GM10266 (cell line): ENCODE results near the gene EIF2S1.

ENCODE experiments used
- DNase-seq: peaks from one replicate; pipeline ENCODE4 v3.0.0; 2012; ENCODE audit errors: extremely low spot score
- TF ChIP-seq, protein P1 (sequence below): IDR thresholded peaks from 2 replicates; pipeline ENCODE4 v1.5.1; 2012; ENCODE audit warnings: mild to moderate bottlenecking, low read depth; ENCODE audit not compliant: control insufficient read depth, insufficient read depth; ENCODE audit errors: missing control alignments

EIF2S1 gene

DNA sequence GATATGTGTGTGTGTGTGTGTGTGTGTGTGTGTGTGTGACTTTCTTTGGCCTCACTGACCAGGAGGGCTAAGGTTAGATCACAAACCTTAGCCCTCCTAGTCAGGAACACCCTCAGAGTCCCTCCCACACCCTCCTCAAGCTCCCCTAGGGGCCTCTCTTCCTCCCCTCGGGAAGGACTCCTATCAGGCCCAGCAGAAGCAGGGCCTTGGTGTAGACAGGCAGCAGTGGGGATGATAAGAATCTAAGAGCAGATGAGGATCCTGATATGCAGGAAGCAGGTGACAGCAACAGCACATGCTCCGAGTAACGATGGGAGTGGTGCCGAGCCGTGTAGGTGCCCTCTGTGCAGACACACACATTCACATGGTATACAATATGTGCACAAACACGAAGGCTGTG lies 31.1 kb downstream of the EIF2S1 start:
- TF ChIP-seq, protein P1, sequence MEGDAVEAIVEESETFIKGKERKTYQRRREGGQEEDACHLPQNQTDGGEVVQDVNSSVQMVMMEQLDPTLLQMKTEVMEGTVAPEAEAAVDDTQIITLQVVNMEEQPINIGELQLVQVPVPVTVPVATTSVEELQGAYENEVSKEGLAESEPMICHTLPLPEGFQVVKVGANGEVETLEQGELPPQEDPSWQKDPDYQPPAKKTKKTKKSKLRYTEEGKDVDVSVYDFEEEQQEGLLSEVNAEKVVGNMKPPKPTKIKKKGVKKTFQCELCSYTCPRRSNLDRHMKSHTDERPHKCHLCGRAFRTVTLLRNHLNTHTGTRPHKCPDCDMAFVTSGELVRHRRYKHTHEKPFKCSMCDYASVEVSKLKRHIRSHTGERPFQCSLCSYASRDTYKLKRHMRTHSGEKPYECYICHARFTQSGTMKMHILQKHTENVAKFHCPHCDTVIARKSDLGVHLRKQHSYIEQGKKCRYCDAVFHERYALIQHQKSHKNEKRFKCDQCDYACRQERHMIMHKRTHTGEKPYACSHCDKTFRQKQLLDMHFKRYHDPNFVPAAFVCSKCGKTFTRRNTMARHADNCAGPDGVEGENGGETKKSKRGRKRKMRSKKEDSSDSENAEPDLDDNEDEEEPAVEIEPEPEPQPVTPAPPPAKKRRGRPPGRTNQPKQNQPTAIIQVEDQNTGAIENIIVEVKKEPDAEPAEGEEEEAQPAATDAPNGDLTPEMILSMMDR, result no peak
- no peak for DNase-seq

DNA sequence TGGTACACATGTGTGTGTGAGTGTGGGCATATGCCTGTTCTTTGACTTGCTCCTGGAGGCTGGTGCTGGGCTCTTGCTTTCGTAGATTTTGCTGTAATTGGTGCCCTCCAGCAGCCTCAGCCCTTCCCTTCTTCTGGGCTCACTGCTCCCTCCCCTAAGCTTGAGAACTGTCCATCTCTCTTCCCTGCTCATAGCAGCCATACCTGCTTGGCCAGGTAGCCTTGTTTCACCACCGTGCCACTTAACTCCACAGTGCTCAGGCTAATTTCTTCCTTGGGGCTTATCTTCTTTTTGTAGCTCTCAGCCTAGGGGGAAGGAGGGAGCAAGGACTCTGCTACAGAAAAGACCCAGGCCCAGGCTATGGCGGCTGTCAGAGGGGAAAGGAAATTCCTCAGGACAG lies 32.0 kb downstream of the EIF2S1 start:
- DNase-seq, result no peak
- TF ChIP-seq, protein P1, result no peak

DNA sequence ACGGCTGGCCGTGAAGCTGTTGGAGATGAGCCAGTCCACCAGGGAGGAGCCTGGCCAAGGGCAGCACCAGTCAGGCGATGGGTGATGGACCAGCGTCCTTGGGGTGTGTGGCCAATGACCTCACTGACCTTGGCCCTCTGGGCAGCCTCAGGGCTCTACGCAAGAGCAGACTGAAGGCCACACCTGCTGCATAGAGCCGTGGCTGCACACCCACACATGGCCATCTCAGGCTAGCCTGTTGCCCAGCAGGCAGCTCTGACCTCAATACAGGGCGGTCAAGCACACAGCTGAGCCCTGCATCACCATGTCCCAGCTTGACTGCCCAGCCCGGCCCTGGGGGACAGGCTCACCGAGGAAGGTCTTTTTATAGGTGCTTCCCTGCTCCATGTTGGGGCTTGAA lies 32.7 kb downstream of the EIF2S1 start:
- DNase-seq, result no peak
- TF ChIP-seq, protein P1, result no peak

DNA sequence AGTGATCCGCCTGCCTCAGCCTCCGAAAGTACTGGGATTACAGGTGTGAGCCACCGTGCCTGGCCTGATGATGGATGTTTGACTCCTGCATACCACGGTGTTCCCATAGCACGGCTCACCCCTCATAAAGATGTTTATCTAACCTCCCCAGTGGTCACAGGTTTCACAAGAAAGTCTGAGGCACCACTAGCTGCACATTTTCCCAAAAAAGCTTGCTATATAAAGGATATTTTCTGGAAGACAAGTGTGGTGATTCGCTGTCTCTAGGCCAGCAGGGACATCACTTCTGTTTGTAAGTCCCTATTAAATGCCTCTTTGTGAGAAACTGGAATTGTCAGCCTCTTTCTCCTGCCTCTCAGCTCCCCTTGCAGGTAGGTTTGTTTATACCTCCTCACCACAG lies 33.6 kb downstream of the EIF2S1 start:
- TF ChIP-seq, protein P1, result no peak
- no peak for DNase-seq

DNA sequence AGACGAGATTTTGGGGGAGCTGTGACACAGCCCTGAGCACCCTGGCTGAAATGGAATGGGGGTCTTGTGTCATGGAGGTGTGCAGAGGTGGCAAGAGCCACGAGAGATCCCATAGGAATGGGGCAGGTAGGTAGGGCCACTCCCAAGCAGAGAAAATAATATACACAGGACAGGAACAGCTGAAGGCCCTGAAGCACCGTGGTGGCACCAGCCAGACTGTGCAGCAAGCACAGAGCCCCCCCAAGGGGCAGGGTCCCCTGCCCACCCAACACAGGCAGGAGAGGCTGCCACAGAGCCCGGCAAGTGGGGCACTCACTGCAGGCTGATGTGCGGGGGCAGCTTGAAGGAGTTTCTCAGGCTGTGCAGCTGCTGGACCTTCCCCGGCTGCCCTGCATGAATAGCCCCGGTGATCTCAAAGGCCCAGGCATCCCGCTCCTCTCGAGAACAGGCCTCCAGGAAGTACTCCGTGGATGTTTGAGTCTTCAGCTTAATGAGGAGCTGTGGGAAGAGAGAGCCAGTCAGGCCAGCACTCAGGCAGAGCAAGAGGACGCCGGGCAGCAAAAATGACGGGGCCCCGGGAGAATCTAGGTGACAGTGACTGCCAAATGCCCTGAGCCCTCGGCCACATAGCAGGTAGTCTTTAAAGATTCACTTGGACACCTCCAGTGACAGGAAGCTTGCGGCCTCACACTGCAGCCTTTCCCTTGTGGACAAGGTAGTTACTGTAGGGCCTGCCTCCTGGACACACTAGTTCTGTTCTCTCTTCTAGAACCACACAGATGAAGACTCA lies 35.2 kb downstream of the EIF2S1 start:
- no peak for DNase-seq
- TF ChIP-seq, protein P1, result no peak

DNA sequence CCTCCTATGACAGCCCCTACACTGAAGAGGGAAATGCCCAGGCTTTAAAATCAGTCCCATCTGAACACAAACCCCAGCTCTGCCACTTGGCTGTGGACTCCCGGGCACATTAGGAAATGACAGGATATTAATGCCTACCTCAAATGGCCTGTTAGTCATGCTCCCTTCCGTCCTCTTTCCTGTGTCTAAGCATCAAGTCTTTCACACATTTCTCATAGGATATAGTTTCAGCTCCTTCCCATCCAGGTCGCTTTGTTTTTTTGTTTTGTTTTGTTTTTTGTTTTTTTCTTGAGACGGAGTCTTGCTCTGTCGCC lies 35.7 kb downstream of the EIF2S1 start:
- TF ChIP-seq, protein P1, result no peak
- DNase-seq, result no peak

DNA sequence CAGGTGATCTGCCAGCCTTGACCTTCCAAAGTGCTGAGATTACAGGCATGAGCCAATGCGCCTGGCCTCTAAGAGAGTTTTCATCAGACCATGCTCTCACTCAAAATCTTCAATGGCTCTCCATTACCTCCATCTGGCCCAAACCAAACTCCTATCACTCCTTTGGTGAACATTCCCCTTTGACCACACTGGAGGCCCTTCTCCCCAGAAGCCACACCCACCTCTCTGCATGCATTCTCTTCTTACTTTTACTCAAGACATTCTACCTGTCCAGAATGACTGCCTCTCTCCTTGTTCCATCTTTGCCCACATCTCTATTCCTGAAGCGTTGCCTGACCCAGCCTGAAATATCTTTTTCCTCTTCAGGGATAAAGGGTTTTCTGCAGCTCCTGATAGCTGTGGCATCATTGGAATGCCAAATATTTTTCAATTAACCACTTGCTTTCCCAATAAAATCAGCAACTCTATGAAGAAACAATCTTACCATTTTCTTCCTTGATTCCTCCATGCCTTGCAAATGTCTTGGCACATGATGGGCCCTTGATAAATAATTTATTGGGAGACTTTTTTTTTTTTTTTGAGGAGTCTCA lies 36.3 kb downstream of the EIF2S1 start:
- no peak for DNase-seq
- TF ChIP-seq, protein P1, result no peak
